GM12878 (cell line): Measurements from ENCODE around the gene FNDC3B. TPM values are rescaled to one million over a fixed set of nuclear protein-coding genes. Genes with fewer than 3 reads are reported as not detected.
A peak's percentile ranks its signal among the peaks of the same experiment; 100 is the strongest.

ENCODE experiments used
- ATAC-seq: fragments of 200-7000 bp; cut with Tn5 transposase; 3 replicates; pipeline ENCODE4 v1.9.1; 2020; ENCODE audit warnings: mild to moderate bottlenecking, moderate library complexity
- BruUV-seq: library from RNA; stranded (reverse); fragments of 400-500 nt; replicated peaks from 2 replicates; lab custom pipeline; 2021; lab: Mats Ljungman, UMichigan
- CTCF ChIA-PET: fragments of 300-600 bp; sonication (Branson Sonifier 250); formaldehyde crosslinking; extraction: SDS; loops from one replicate; lab custom pipeline; 2021; ENCODE audit warnings: inconsistent platforms; lab: Yijun Ruan, JAX
- POLR2A ChIA-PET: fragments of 350-600 bp; formaldehyde crosslinking; extraction: SDS; loops from one replicate; lab custom pipeline; 2021; ENCODE audit warnings: inconsistent platforms; lab: Charles Lee
- RAD21 ChIA-PET: fragments of 300-600 bp; sonication (Branson Sonifier 250); formaldehyde crosslinking; loops from one replicate; lab custom pipeline; 2023; ENCODE audit warnings: antibody characterized with exemption; ENCODE audit not compliant: unreplicated experiment; lab: Charles Lee
- SMC1A ChIA-PET: fragments of 300-600 bp; sonication (Branson Sonifier 250); formaldehyde crosslinking; loops from one replicate; lab custom pipeline; 2023; ENCODE audit not compliant: unreplicated experiment, uncharacterized antibody; lab: Charles Lee
- DNase-seq: peaks from one replicate; pipeline ENCODE4 v3.0.0-alpha.2; 2011; ENCODE audit warnings: low read depth, low spot score
- FAIRE-seq: peaks from 3 replicates; lab custom pipeline; 2011; peaks lifted over from hg19 to GRCh38; lab: Jason Lieb, UNC
- H2AFZ ChIP-seq: 2 replicates; pipeline ENCODE4 v1.6.0; 2011; ENCODE audit warnings: low read depth, low read length, control low read depth; ENCODE audit not compliant: control insufficient read depth
- H3K27ac ChIP-seq: 2 replicates; pipeline ENCODE4 v1.5.1; 2011; ENCODE audit warnings: control low read depth; ENCODE audit not compliant: control insufficient read depth, insufficient read depth
- H3K27me3 ChIP-seq, 2 experiments: replicated peaks in 1 of 2; 2 replicates each; pipeline versions ENCODE4 v1.6.0 to v1.6.1; 2011; ENCODE audit warnings: low read length in 1 of 2; ENCODE audit not compliant: control insufficient read depth in 2 of 2, insufficient read depth in 2 of 2
- H3K36me3 ChIP-seq, 2 experiments: 2 replicates each; pipeline ENCODE4 v1.5.1; 2011; ENCODE audit warnings: low read length in 1 of 2; ENCODE audit not compliant: control insufficient read depth in 2 of 2, insufficient read depth in 2 of 2
- H3K4me1 ChIP-seq: 2 replicates; pipeline ENCODE4 v1.6.1; 2011; ENCODE audit warnings: mild to moderate bottlenecking, low read length, moderate library complexity, mixed read lengths; ENCODE audit not compliant: control insufficient read depth, insufficient read depth
- H3K4me2 ChIP-seq: 2 replicates; pipeline ENCODE4 v1.6.0; 2011; ENCODE audit warnings: control low read depth; ENCODE audit not compliant: control insufficient read depth, insufficient read depth
- H3K4me3 ChIP-seq: fragments of 200-600 bp; sonication (generic); 2 replicates; pipeline ENCODE4 v1.5.1; 2016
- H3K79me2 ChIP-seq: 2 replicates; pipeline ENCODE4 v1.6.0; 2011; ENCODE audit warnings: low read length; ENCODE audit not compliant: control insufficient read depth, insufficient read depth
- H3K9ac ChIP-seq: 2 replicates; pipeline ENCODE4 v1.8.0; 2011; ENCODE audit warnings: low read length, control low read depth, mixed read lengths; ENCODE audit not compliant: control insufficient read depth, insufficient read depth
- H3K9me3 ChIP-seq: replicated peaks from 3 replicates; pipeline ENCODE4 v1.5.1; 2011; ENCODE audit warnings: mild to moderate bottlenecking, low read length; ENCODE audit not compliant: control insufficient read depth, insufficient read depth
- H4K20me1 ChIP-seq: 2 replicates; pipeline ENCODE4 v1.6.0; 2011; ENCODE audit not compliant: control insufficient read depth, insufficient read depth
- MAX ChIP-seq: IDR thresholded peaks from 2 replicates; pipeline ENCODE4 v1.6.1; 2012; ENCODE audit warnings: low read depth, low read length, improper control_type of control experiment
- RAD21 ChIP-seq: IDR thresholded peaks from 2 replicates; pipeline ENCODE4 v1.6.1; 2011; ENCODE audit warnings: mild to moderate bottlenecking, low read depth, low read length, moderate library complexity; ENCODE audit not compliant: insufficient read depth
- RCOR1 ChIP-seq: conservative IDR thresholded peaks from 2 replicates; pipeline ENCODE4 v1.6.1; 2012; ENCODE audit warnings: low read depth, low read length, improper control_type of control experiment
- SIN3A ChIP-seq: IDR thresholded peaks from 2 replicates; pipeline ENCODE4 v1.6.1; 2012; ENCODE audit warnings: low read depth, low read length, improper control_type of control experiment
- TCF12 ChIP-seq: IDR thresholded peaks from 2 replicates; pipeline ENCODE4 v1.6.1; 2011; ENCODE audit warnings: low read depth, mild to moderate bottlenecking, low read length
- WGBS: methylation state at CpG from one replicate; pipeline ENCODE4 v1.1.6; 2016; ENCODE audit warnings: low lambda C conversion rate; ENCODE audit not compliant: insufficient replicate concordance, insufficient coverage; ENCODE audit errors: missing lambda C conversion rate; 5-methylcytosine and 5-hydroxymethylcytosine counted together
- in situ Hi-C: fragments of 300-500 bp; cut with MboI; formaldehyde crosslinking; loops from 9 replicates; pipeline ENCODE4 v1.14.3; 2018; ENCODE audit warnings: mixed read lengths
- intact Hi-C: fragments of 100-400 bp; cut with micrococcal nuclease; formaldehyde crosslinking; loops from one replicate; pipeline ENCODE4 v1.14.2; 2022; ENCODE audit not compliant: unreplicated experiment
- polyA plus RNA-seq, 11 experiments: library from polyadenylated mRNA; depleted of rRNA in 4 of 11; unstranded in 6 of 11; stranded (reverse) in 5 of 11; fragments of >200 nt; fragmentation: Nextera tagmentation in 4 of 11; fragmentation: Illumina TruSeq in 1 of 11; extraction: Ambion mirVana in 4 of 11; extraction: Trizol in 1 of 11; gene quantifications; 1 replicate in 1 of 11; 2 replicates in 10 of 11; pipeline versions ENCODE4 v1.2.1 to v1.2.3, GENCODE V29; 2011 to 2016; ENCODE audit warnings: inconsistent platforms in 2 of 11, missing spikeins in 2 of 11, low read depth in 1 of 11
- total RNA-seq, 4 experiments: library from RNA; depleted of rRNA in 3 of 4; stranded (reverse); fragments of >200 nt in 3 of 4; fragmentation: Illumina TruSeq in 1 of 4; extraction: Trizol in 1 of 4; gene quantifications; 2 replicates each; pipeline versions ENCODE4 v1.2.1 to v1.2.3, GENCODE V29; 2013 to 2021
- TF ChIP-seq, protein P1 (sequence below): fragments of 450-650 bp; IDR thresholded peaks from 2 replicates; pipeline ENCODE4 v1.6.1; 2017; ENCODE audit warnings: antibody characterized with exemption, mild to moderate bottlenecking, moderate library complexity

FNDC3B gene
- total and polyA plus RNA-seq, 10 of the 15 experiments (the other 5 are each of a cell fraction or from before 2014, with no cell fraction given), result 7.9 to 35.0 (median 18.5) TPM

GRCh38 chr3:172151651-172152649 lies 112.6 kb downstream of the FNDC3B start:
- BruUV-seq, result no TSS peak
- H2AFZ ChIP-seq, result no peak overlapping the region
- H3K4me2 ChIP-seq, result 0 out of 2 replicates have a peak overlapping the region, but pooled peaks have one; percentile 36
- intact Hi-C loops, result no loop called here
- ChIA-PET SMC1A (interaction anchor here (1.1 to 23.1 kb wide), 8 partner anchors 8 to 180 kb away, joined by 3 to 441 read pairs (median 12); no protein-coding TSS in a partner anchor), POLR2A (interaction anchor here (1.1 to 6.8 kb wide), 2 partner anchors 12 to 31 kb away, joined by 3 to 54 read pairs; no protein-coding TSS in a partner anchor), CTCF (interaction anchor here (0.8 to 1.5 kb wide), 5 partner anchors 12 to 323 kb away, joined by 3 to 6 read pairs (median 3); no protein-coding TSS in a partner anchor), RAD21 (interaction anchor here (0.6 to 6.1 kb wide), 6 partner anchors 12 to 63 kb away, joined by 3 to 46 read pairs (median 10); no protein-coding TSS in a partner anchor)
- peaks cover 39% of the 10 kb centered on the region for H3K4me1 ChIP-seq
- no peaks in the 10 kb centered on the region; the same call in 1 of the 2 replicates for H4K20me1 ChIP-seq
- TF ChIP-seq, protein P1, sequence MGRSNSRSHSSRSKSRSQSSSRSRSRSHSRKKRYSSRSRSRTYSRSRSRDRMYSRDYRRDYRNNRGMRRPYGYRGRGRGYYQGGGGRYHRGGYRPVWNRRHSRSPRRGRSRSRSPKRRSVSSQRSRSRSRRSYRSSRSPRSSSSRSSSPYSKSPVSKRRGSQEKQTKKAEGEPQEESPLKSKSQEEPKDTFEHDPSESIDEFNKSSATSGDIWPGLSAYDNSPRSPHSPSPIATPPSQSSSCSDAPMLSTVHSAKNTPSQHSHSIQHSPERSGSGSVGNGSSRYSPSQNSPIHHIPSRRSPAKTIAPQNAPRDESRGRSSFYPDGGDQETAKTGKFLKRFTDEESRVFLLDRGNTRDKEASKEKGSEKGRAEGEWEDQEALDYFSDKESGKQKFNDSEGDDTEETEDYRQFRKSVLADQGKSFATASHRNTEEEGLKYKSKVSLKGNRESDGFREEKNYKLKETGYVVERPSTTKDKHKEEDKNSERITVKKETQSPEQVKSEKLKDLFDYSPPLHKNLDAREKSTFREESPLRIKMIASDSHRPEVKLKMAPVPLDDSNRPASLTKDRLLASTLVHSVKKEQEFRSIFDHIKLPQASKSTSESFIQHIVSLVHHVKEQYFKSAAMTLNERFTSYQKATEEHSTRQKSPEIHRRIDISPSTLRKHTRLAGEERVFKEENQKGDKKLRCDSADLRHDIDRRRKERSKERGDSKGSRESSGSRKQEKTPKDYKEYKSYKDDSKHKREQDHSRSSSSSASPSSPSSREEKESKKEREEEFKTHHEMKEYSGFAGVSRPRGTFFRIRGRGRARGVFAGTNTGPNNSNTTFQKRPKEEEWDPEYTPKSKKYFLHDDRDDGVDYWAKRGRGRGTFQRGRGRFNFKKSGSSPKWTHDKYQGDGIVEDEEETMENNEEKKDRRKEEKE, result no peak
- TF ChIP-seq MAX (no peak), TCF12 (no peak), RCOR1 (no peak), RAD21 (no peak), SIN3A (no peak)
- 87% methylated on average over 14 of the region's 14 CpGs for WGBS
- H3K9ac ChIP-seq, result no peak overlapping the region
- H3K36me3 ChIP-seq, result peaks cover 0 to 3% of the 10 kb centered on the region in 2 experiments; a peak in 1 of 4 replicates
- peaks cover 2% of the 10 kb centered on the region; the same call in 1 of the 3 replicates for H3K9me3 ChIP-seq
- no peaks in the 10 kb centered on the region for H3K27me3 ChIP-seq
- no peak for FAIRE-seq
- no peak overlapping the region for H3K4me3 ChIP-seq
- in situ Hi-C loops, result no loop called here
- DNase-seq, result no peak
- no peak for ATAC-seq
- peaks cover 73% of the 10 kb centered on the region for H3K79me2 ChIP-seq
- H3K27ac ChIP-seq, result no peak overlapping the region; the same call in 1 of the 2 replicates
